ENCODE measurements around the gene SIL1.
"Not testable (repeated sequence)": the region's sequence is repeated elsewhere in the genome, so short reads cannot be mapped to it uniquely, and the experiment has no call there.

SIL1 gene

DNA sequence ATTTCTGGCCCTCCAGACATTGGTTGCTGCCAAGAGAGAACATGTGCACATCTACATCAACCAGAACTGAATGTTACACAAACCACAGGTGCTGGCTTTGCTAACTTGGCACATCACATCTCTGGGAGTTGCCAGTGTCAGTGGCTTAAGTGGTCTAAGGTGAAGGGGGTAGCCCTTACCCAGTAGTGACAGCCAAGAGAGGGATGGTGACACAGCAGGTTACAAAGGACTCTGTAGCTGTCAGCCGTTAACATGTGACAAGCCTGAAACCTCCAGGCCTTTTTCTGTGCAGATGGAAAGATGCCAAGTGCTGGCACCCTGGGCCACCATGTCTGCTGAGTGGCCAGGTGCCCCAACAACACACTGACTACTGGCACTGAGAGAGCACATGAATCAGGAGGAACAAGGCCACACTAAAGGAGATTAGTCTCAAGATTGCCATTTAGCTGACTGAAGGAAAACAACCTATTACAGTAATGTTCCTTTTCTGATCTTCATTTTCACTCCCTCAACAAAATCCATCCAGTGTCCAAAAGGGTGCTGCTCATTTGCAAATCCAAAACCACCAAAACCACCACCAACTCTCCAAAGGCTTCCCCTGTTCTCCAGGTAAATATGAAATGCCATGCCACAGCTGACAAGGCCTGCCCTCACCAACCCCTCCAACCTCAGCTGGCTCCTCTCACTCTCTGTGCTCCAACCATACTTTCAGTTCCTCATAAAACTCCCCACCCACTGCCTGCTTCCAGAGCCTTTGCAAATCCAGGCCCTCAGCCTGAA, 20.2 kb downstream of the SIL1 start:
- DNase-seq (ENCODE audit: low read depth in 1 of 2, low spot score in 1 of 2), result no peak

DNA sequence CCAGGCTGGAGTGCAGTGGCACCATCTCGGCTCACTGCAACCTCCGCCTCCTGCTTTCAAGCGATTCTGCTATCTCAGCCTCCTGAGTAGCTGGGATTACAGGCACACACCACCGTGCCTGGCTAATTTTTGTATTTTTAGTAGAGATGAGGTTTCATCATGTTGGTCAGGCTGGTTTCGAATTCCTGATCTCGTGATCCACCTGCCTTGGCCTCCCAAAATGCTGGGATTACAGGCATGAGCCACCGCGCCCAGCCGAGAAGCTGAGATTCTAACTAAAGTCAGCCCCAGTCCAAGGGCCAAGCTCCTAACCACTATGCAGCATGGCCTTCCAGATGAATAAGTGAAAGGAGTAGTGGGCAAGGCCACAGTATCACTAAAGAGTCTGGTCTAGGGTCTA, 20.9 kb downstream of the SIL1 start:
- not testable (repeated sequence) for DNase-seq (ENCODE audit: low read depth in 1 of 2, low spot score in 1 of 2)

DNA sequence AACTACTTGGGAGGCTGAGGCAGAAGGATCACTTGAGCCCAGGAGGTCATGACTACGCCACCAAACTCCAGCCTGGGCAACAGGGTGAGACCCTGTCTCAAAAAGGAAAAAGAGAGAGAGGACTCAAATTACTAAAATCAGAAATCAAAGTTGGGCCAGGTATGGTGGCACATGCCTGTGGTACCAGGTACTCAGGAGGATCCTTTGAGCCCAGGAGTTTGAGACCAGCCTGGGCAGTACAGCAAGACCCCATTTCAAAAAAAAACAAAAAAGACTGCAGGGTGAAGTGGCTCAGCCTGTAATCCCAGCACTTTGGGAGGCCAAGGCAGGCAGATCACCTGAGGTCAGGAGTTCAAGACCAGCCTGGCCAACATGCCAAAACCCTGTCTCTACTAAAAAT, 23.8 kb downstream of the SIL1 start:
- DNase-seq (ENCODE audit: low read depth in 1 of 2, low spot score in 1 of 2), result not testable (repeated sequence)

DNA sequence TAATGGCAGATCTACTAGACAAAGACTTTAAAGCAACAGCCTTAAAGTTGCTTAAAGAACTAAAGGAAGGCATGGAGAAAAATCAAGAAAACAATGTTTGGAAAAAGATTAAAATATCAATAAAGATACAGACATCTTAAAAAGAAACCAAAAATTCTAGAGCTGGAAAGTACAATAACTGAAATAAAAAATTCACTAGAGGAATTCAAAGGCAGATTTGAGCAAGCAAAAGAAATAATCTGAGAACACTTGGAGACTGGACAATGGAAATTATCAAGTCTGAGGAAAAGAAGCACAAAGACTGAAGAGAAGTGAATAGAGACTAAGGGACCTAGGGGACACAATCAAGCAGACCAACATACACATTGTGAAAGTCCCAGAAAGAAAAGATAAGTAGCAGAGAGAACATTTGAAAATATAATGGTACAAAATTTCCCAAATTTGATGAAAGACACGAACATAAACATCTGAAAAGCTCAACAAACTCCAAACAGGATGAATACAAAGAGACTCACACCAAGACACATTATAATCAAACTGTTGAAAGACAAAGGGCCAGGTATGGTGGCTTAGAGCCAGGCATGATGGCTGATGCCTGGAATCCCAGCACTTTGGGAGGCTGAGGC, 26.3 kb downstream of the SIL1 start:
- DNase-seq (ENCODE audit: low read depth in 1 of 2, low spot score in 1 of 2), result no peak

DNA sequence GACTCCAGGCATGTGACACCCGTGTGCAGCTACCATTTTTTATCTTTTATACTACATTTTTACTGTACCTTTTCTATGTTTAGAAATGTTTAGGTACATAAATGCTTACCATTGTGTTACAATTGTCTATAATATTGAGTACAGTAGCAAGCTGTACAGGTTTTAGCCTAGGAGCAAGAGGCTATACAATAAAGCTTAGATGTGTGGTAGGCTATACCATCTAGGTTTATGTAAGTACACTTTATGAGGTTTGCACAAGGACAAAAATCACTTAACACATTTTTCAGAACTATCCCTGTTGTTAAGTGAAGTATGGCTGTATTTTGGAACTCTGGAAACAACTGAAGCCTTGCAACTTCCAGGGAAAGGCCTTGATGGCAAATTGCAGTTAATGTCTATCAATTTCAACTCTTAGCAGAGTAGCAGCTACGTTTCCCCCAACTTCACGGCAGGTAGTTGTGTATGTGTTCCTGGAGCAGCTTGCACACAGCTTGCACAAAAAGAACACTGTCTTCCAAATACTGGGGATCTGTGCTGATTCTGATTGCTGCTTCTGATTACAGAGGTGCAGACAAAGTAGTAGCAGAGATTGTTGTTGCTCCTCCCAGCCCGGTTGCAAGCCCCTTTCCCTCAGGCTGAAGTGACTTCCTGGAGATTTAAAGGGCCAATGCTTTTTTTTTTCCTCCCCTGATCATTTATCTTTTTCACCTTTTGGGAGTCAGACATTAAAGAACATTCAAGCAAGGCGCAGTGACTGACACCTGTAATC, 30.0 kb downstream of the SIL1 start:
- no peak for DNase-seq (ENCODE audit: low read depth in 1 of 2, low spot score in 1 of 2)

DNA sequence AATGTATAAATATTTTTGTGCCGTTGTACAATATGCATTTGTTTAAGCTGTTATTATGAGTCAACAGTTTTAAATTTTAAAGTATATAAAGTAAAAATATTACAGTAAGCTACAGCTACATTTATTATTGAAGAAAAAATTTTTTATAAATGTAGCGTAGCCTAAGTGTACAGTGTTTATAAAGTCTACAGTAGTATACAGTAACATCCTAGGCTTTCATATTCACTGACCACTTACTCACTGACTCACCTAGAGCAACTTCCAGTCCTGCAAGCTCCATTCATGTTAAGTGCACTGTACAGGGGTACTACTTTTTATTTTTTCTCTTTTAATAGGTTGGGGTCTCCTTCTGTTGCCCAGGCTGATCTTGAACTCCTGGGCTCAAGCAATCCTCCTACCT, 30.6 kb downstream of the SIL1 start:
- no peak for DNase-seq (ENCODE audit: low read depth in 1 of 2, low spot score in 1 of 2)

DNA sequence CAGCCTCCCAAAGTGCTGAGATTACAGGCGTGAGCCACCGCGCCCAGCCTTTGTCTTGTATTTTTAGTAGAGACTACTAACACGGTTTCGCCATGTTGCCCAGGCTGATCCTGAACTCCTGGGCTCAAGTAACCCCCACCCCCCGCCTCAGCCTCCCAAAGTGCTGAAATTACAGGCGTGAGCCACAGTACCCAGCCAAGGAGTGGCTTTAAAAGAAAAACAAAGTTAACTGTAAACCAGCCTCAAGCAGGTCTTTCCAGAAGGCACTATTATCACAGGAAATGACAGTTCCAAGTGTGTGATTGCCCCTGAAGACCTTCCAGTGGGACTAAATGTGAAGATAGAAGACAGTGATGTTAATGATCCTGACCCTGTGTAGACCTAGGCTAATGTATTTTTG, 31.1 kb downstream of the SIL1 start:
- no peak for DNase-seq (ENCODE audit: low read depth in 1 of 2, low spot score in 1 of 2)

DNA sequence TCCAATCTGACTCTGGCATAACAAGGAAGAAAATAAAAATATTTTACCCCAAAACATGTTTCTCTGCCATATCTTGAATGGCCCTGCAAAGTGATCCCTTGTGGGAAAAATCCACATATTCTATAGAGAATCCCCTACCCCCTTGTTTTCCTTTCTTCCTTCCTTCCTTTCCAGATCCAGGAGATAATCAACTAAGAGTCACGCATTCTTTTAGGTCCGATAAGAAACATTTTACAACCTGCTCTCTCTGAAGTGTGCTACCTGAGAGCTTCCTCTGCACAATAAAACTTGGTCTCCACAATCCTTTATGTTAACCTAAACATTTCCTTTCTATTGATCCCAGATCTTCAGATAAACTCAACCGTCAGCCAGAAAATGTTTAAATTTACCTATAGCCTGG, 33.3 kb downstream of the SIL1 start:
- not testable (repeated sequence) for DNase-seq (ENCODE audit: low read depth in 1 of 2, low spot score in 1 of 2)

DNA sequence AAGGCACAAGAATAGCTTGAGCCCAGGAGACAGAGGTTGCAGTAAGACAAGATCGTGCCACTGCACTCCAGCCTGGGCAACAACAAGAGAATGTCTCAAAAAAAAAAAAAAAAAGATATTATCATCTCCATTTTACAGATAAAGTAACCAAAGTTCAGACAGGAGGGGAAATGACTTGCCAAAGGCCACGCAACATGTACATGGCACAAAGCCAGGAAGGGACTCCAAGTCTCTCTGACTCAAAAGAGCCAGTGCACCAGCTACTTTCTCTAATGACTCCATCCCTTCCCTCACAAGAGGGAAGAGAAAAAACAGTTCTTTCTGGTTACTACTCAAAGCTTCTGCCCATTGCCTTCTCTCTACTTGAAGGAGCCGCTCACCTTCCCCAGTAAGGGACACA, 34.1 kb downstream of the SIL1 start:
- no peak for DNase-seq (ENCODE audit: low read depth in 1 of 2, low spot score in 1 of 2)

DNA sequence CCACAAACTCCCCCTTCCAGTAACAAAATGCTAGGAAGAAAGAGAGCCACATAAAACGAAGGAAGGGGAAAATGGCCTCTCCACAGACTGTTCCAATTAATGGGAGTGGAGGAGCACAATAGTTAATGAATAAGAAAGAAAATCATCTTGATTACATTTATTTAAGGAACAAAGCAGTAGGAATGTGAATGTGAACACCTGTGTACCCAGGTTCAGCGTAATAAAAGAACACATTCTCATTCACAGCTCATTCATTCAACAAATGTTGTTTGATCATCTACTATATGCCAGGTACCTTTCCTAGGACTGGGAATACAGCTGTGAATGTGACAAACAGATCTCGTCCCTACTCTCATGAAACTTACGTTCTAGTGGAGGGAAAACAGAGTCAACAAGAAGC, 35.7 kb downstream of the SIL1 start:
- no peak for DNase-seq (ENCODE audit: low read depth in 1 of 2, low spot score in 1 of 2)

DNA sequence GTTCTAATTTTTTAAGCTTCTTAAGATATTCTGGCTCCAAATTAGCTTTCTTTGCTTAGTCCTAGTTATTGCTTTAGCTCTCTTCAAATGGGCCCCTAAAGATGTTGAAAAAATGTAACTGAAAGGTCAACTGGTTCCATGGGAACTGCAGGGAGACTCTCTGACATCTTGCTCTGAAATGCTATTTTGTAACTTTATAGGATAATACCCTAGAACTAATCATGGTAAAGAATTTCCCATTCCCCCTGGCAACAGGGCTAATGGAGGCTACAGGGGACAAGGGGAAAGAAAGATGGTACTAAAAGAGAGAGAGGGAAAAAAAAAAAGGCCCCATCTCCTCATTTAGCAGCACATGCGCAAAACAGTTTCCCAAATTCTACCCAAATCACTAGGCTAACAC, 39.4 kb downstream of the SIL1 start:
- DNase-seq (ENCODE audit: low read depth in 1 of 2, low spot score in 1 of 2), result no peak

DNA sequence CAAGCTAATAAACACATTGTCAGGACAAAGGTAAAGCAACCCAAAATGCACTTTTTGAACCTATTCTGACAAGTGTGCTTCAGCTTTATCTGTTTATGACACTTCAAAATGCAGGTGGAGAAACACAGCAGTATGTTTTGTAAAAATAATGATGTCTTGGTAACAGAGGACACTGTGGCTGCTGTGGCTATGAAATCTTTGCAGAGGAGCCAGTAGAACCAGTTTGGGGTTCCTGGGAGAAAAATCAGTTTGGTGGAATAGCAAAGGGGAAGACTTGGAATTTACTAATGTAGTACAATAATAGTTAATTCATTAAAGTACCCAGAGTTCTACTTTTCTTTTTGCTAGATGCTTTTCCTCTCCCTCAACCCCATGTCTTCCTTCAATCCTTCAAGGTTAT, 40.6 kb downstream of the SIL1 start:
- no peak for DNase-seq (ENCODE audit: low read depth in 1 of 2, low spot score in 1 of 2)

DNA sequence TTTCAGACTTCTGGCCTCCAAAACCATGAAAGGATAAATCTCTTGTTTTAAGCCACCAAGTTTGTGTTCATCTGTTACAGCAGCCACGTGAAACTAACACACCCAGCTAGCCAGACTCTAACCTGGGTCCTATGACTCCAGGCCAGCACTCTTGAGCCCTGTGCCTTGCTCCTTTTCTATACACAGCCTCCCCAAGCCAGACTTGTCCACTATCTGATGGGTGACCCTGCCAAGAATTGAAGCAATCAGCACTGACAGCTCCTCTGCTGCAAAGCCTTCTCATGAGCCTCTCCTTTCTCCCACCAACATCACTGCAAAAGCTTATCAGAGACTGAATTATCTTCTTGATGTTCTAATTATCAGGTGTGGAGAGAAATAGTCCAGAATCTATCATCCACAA, 41.4 kb downstream of the SIL1 start:
- no peak for DNase-seq (ENCODE audit: low read depth in 1 of 2, low spot score in 1 of 2)

DNA sequence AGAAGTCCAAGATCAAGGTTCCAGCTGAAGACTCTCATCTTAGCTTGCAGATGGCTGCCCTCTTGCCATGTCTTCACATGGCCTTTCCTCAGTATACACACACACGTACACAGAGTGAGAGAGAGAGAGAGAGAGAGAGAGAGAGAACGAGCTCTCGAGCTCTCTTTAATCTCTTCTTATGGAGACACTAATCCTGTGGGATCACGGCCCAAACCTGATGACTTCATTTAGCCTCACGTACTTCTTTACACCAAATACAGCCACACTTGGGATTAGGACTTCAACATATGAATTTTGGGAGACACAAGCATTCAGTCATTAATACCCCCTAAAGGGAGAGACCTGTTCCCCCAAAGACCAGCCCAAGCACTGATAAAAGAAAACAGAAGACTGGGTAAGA, 42.8 kb downstream of the SIL1 start:
- DNase-seq (ENCODE audit: low read depth in 1 of 2, low spot score in 1 of 2), result no peak

DNA sequence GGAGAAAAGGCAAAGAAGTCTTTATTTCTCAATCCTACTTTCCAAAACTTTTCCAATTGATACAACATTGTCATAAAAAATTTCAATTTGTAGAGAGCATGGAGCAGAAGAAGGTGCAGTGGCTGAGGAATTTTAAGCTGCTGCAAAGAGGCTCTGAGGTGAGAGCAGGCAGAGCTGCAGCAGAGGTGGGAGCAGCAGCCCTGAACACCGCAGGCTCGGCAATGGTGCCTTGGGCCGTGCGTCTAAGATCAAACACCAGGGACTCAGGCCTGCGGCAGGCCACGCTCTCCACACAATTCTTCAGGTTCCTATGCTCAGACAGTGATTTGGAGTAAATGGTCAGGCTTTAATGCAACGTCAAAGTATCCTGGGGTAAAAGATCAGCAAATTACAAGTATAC, 46.3 kb downstream of the SIL1 start:
- no peak for DNase-seq (ENCODE audit: low read depth in 1 of 2, low spot score in 1 of 2)

DNA sequence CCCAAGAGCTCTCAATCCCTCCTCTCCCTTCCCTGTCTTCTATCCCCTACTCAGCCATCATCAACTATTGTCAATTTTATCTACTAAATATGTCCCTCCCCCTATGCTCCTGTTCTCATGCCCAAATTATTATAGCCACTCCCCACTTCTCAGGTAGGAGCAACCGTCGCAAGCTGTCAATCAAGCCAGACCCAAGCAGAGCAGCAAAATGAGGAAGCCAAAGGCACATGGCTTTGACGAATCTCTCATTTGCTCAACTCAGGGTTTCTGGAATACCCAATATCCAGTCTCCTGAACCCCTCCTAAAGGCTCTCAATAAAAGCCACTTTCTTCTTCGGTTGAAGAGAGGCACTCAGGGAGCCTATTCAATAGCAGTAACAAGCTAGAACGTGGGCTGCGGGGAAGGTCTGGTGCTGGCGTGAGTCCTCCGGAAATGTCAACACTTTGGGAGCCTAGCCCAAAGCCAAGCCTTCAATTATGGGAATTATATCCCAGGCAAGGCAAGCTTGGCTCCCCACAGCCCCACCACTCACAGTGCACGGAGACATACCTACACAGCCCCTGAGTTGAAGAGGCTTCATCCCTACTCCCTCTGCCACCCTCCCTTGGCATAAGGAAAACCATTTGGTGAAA, 47.7 kb downstream of the SIL1 start:
- no peak for DNase-seq (ENCODE audit: low read depth in 1 of 2, low spot score in 1 of 2)

DNA sequence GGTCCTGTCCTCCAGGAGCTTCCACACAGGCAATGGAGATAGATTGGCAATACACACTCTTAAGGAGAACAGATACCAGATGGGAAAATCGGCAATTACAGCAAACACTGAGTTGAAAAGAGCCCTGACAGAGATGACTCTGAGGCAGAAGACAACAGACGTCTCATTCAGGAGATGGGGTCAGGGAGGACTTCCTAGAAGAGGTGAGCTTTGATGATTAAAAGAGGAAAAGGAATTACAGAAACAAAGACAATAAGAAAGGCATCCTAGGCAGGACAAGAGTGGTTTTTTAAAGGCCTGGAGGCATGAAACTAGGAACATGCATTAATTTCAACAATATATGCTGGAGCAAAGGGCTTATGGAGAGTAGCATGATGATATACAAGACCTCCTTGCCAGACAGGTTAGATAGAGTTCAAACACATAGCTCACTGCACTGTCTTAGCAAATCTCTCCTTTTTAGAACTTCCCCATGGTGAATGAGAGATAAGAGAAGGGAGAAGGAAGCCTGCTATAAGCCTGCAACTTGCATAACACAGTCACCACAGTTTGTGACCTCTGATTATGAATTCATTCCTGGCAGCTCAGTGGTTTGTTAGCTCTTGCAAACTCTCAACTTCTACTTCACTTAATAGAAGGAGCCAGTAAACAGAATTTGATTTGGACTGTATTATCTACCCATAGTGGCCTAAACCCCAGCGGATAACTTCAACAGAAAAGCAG, 48.5 kb downstream of the SIL1 start:
- DNase-seq (ENCODE audit: low read depth in 1 of 2, low spot score in 1 of 2), result no peak

DNA sequence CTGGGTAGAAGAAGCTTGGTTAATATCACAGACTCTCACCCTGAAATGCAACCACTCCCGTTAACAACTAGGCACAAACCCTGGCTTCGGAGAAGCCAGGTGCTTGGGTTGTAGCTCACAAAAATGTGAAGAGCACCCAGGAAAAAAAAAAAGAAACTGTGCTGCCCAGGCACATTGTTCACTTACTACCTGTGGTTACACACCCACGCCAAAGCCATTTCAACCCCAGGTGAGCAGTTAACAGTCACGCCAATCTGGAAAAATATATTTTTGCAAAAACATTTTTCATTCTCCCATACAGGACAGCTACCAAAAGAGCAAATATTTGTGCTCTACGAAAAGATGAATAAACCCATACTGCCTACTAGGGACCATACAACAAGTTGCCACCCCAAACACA, 49.2 kb downstream of the SIL1 start:
- DNase-seq (ENCODE audit: low read depth in 1 of 2, low spot score in 1 of 2), result no peak

DNA sequence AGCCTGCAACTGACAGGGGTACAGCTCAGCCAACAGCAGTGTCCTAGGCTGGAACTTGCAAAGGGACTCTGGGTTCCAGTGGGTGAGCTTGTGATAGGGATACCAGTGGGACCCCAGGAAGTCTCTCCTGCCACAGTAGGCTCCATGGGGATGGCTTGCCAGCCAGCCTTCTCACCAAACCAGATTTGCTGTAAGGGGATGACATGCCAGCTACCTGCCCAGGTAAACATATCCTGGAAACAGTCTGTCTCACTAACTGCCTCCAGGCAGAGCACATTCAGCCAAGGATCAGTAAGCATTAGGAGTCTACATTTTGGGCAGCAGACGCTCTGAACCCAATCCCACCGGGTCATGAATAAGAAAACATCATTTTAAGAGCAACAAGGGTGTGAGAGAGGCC, 49.9 kb downstream of the SIL1 start:
- no peak for DNase-seq (ENCODE audit: low read depth in 1 of 2, low spot score in 1 of 2)

DNA sequence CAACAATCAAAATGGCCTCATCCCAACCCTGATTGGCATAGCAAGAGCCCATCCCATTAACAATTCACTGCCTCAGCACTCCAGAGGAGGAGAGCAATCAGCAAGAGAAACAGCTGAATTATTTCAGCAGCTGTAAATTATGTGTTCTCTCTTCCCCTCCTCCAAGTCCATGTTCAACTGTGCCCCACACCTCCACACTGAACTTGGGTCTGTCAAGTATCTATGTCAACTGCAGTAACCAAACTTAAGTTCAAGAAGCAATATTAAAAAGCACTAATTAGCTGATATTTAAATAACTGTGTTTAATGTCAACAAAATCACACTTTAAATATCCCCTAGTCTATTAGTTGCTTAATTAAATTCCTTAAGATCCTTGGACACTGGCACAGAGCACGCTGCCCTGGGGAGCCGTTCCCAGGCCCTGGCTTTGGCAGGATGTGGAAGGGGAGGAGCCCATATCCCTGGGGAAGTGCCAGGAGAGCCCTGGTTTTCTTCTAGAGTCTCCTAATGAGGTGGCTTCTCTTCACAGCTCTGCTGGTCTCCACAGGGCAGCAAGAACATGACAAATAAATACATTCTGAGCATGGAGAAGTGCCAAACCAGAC, 50.6 kb downstream of the SIL1 start:
- no peak for DNase-seq (ENCODE audit: low read depth in 1 of 2, low spot score in 1 of 2)
